Peyer's patch (tissue), 4 donors: Measurements from ENCODE around the gene NOL11. TPM values are rescaled to one million over a fixed set of nuclear protein-coding genes. Genes with fewer than 3 reads are reported as not detected.
A peak's percentile ranks its signal among the peaks of the same experiment; 100 is the strongest.

ENCODE experiments used
- DNase-seq, 3 donors: peaks; one replicate each; pipeline ENCODE4 v3.0.0-alpha.2; 2017 to 2019
- H3K27ac ChIP-seq, 4 donors: fragments of 200-600 bp; sonication (generic); one replicate each; pipeline ENCODE4 v1.5.1; 2016 to 2019
- H3K27me3 ChIP-seq, 2 donors: fragments of 200-600 bp; sonication (generic); one replicate each; pipeline ENCODE4 v1.5.1; 2019
- H3K36me3 ChIP-seq, 3 donors: fragments of 200-600 bp; sonication (generic); one replicate each; pipeline ENCODE4 v1.5.1; 2016 to 2019
- H3K4me1 ChIP-seq, 4 donors: fragments of 200-600 bp; sonication (generic); one replicate each; pipeline ENCODE4 v1.5.1; 2016 to 2019
- H3K4me3 ChIP-seq, 4 donors: fragments of 200-600 bp; sonication (generic); 1 replicate in 3 of 4; 2 replicates in 1 of 4; pipeline ENCODE4 v1.5.1; 2016 to 2019; ENCODE audit warnings: mild to moderate bottlenecking in 1 of 4
- H3K9me3 ChIP-seq, 4 donors: fragments of 200-600 bp; sonication (generic); one replicate each; pipeline ENCODE4 v1.5.1; 2016 to 2019; ENCODE audit warnings: mild to moderate bottlenecking in 1 of 4
- POLR2A ChIP-seq, 2 donors: fragments of 450-650 bp; IDR thresholded peaks; one replicate each; pipeline ENCODE4 v1.5.1; 2017; ENCODE audit warnings: antibody characterized with exemption in 2 of 2, mild to moderate bottlenecking in 2 of 2, moderate library complexity in 2 of 2
- total RNA-seq, 4 donors: library from RNA; depleted of rRNA; stranded (reverse); fragments of >200 nt; gene quantifications; one replicate each; pipeline ENCODE4 v1.1.0, GENCODE V29; 2016
- TF ChIP-seq, protein P1 (sequence below), 6 experiments: fragments of 450-650 bp in 4 of 6; fragments of 200-600 bp in 2 of 6; sonication (generic) in 1 of 6; IDR thresholded peaks; one replicate each; pipeline ENCODE4 v1.5.1; 2017 to 2019; ENCODE audit warnings: antibody characterized with exemption in 6 of 6, mild to moderate bottlenecking in 3 of 6, moderate library complexity in 1 of 6

Gene NOL11
- total RNA-seq, 4 donors from 2014 or later: 20.3 to 92.4 (median 26.2) TPM

- Histone ChIP-seq H3K9me3 (no peaks in the 10 kb centered on the region), H3K4me3 (no peak overlapping the region), H3K27ac (no peak overlapping the region), H3K36me3 (no peaks in the 10 kb centered on the region), H3K27me3 (no peaks in the 10 kb centered on the region), H3K4me1 (no peaks in the 10 kb centered on the region)
- DNase-seq: peak in 1 of 3 donors; percentile 44
- TF ChIP-seq POLR2A (IDR thresholded peaks at IDR 0.05): no peak
- TF ChIP-seq, protein P1, sequence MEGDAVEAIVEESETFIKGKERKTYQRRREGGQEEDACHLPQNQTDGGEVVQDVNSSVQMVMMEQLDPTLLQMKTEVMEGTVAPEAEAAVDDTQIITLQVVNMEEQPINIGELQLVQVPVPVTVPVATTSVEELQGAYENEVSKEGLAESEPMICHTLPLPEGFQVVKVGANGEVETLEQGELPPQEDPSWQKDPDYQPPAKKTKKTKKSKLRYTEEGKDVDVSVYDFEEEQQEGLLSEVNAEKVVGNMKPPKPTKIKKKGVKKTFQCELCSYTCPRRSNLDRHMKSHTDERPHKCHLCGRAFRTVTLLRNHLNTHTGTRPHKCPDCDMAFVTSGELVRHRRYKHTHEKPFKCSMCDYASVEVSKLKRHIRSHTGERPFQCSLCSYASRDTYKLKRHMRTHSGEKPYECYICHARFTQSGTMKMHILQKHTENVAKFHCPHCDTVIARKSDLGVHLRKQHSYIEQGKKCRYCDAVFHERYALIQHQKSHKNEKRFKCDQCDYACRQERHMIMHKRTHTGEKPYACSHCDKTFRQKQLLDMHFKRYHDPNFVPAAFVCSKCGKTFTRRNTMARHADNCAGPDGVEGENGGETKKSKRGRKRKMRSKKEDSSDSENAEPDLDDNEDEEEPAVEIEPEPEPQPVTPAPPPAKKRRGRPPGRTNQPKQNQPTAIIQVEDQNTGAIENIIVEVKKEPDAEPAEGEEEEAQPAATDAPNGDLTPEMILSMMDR (IDR thresholded peaks at IDR 0.05): no peak
Observed at GRCh38 chr17:67759355-67760171, 41.8 kb downstream of the NOL11 start.

- no peaks in the 10 kb centered on the region for H3K4me1 ChIP-seq
- no peaks in the 10 kb centered on the region for H3K27me3 ChIP-seq
- H3K36me3 ChIP-seq: no peaks in the 10 kb centered on the region
- no peak overlapping the region for H3K27ac ChIP-seq
- no peak for DNase-seq
- no peaks in the 10 kb centered on the region for H3K9me3 ChIP-seq
- TF ChIP-seq POLR2A (IDR thresholded peaks at IDR 0.05): no peak
- no peak overlapping the region for H3K4me3 ChIP-seq
Observed at GRCh38 chr17:67765623-67766022, 47.9 kb downstream of the NOL11 start.

DNA sequence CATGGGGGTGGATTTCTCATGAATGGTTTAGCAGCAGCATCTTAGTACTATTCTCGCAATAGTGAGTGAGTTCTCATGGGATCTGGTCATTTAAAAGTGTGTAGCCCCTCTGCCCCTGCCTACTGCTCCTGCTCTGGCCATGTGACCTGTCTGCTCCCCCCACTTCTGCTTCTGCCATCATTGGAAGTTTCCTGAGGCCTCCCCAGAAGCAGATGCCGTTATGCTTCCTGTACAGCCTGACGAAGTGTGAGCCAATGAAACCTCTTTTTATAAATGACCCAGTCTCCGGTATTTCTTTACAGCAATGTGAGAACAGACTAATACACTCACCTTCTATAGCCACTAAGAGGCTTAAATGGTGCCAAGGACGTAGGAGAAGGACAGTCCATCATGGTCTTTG, 51.5 kb downstream of the NOL11 start:
- no peak for DNase-seq
- Histone ChIP-seq H3K27ac (no peak overlapping the region), H3K4me1 (no peaks in the 10 kb centered on the region), H3K4me3 (no peak overlapping the region), H3K27me3 (no peaks in the 10 kb centered on the region), H3K36me3 (no peaks in the 10 kb centered on the region), H3K9me3 (no peaks in the 10 kb centered on the region)
- TF ChIP-seq, protein P1 (IDR thresholded peaks at IDR 0.05): no peak
- TF ChIP-seq POLR2A (IDR thresholded peaks at IDR 0.05): no peak

DNA sequence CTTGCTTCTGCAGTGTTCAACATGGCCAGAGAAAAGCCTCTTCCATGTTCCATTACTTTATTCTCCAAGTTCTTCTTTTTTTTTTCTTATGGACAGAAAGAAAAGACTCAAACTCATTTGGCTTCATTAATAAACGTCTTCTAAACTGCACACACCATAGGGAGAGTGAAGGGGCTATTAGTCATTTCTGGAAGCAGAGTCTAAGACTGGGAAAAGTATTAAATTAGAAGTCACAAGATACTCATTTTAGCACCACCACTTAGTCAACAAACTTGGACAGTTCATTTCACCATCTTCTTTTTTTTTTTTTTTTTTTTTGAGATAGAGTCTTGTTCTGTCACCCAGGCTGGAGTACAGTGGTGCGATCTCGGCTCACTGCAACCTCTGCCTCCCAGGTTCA, 52.8 kb downstream of the NOL11 start:
- no peaks in the 10 kb centered on the region for H3K36me3 ChIP-seq
- no peak overlapping the region for H3K27ac ChIP-seq
- no peak for DNase-seq
- H3K9me3 ChIP-seq: no peaks in the 10 kb centered on the region
- no peak overlapping the region for H3K4me3 ChIP-seq
- no peaks in the 10 kb centered on the region for H3K27me3 ChIP-seq
- no peaks in the 10 kb centered on the region for H3K4me1 ChIP-seq
- TF ChIP-seq, protein P1 (IDR thresholded peaks at IDR 0.05): no peak
- TF ChIP-seq POLR2A (IDR thresholded peaks at IDR 0.05): no peak

- Histone ChIP-seq H3K9me3 (no peaks in the 10 kb centered on the region), H3K27me3 (no peaks in the 10 kb centered on the region), H3K4me1 (no peaks in the 10 kb centered on the region), H3K36me3 (no peaks in the 10 kb centered on the region), H3K27ac (no peak overlapping the region), H3K4me3 (no peak overlapping the region)
- DNase-seq: no peak
- TF ChIP-seq, protein P1 (IDR thresholded peaks at IDR 0.05): no peak
- TF ChIP-seq POLR2A (IDR thresholded peaks at IDR 0.05): no peak
Observed at GRCh38 chr17:67772679-67773078, 54.9 kb downstream of the NOL11 start.

- Histone ChIP-seq H3K27ac (no peak overlapping the region), H3K4me3 (no peak overlapping the region)
- DNase-seq: no peak
Observed at GRCh38 chr17:67773246-67773645, 55.5 kb downstream of the NOL11 start.

More at GRCh38 chr17:67773246-67773645, 55.5 kb downstream of the NOL11 start:
- H3K27me3 ChIP-seq: no peaks in the 10 kb centered on the region
- TF ChIP-seq, protein P1 (IDR thresholded peaks at IDR 0.05): no peak
- TF ChIP-seq POLR2A (IDR thresholded peaks at IDR 0.05): no peak
- H3K36me3 ChIP-seq: no peaks in the 10 kb centered on the region
- no peaks in the 10 kb centered on the region for H3K4me1 ChIP-seq
- no peaks in the 10 kb centered on the region for H3K9me3 ChIP-seq
